ENCODE data around the gene TMEM254.
"Not testable (repeated sequence)": the region's sequence is repeated elsewhere in the genome, so short reads cannot be mapped to it uniquely, and the experiment has no call there.

The TMEM254 gene

DNA sequence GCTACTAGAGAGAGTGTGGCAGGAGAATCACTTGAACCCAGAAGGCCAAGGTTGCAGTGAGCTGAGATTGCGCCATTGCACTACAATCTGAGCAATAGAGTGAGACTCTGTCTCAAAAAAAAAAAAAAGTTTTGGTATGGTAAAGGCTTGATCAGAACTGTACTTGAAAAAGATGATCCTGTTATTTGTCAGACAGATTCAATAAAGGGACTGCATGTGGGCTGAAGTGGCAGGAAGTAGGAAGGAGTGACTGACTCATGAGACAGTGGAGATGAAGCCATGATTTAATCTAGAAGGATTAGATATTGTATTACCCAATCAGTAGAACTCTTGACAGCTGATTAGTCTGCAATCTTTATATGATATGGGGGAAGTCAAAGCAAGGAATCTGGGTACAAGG, 2.7 kb upstream of the TMEM254 start:
- DNase-seq (ENCODE audit: low read depth, low spot score), result no peak

GRCh38 chr10:80077869-80078447, 507 bp upstream of the TMEM254 start:
- DNase-seq (ENCODE audit: low read depth, low spot score), result no peak

- DNase-seq (ENCODE audit: low read depth, low spot score), result no peak
Measured at GRCh38 chr10:80079312-80079719, 851 bp downstream of the TMEM254 start.

GRCh38 chr10:80081026-80081425, 2.6 kb downstream of the TMEM254 start:
- no peak for DNase-seq (ENCODE audit: low read depth, low spot score)

GRCh38 chr10:80081801-80082750, 3.6 kb downstream of the TMEM254 start:
- no peak for DNase-seq (ENCODE audit: low read depth, low spot score)

DNA sequence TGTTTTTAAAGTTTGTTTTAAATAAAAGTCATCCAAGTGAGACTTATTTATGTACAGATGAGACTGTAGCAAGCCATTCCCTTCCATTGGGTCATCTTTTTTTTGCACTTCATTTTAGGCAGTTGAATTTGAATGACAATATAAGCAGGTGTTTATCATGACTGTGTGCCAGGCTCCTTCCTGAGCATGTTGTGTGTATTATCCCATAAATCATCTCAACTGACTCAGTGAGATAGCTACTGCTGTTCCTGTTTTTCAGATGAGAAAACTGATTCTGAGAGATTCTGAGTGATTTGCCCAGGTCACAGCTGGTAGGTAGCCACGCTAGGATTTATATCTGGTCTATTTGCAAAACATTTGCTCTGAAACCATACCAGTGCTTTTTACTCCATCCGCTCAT, 11.7 kb downstream of the TMEM254 start:
- no peak for DNase-seq (ENCODE audit: low read depth, low spot score)

DNA sequence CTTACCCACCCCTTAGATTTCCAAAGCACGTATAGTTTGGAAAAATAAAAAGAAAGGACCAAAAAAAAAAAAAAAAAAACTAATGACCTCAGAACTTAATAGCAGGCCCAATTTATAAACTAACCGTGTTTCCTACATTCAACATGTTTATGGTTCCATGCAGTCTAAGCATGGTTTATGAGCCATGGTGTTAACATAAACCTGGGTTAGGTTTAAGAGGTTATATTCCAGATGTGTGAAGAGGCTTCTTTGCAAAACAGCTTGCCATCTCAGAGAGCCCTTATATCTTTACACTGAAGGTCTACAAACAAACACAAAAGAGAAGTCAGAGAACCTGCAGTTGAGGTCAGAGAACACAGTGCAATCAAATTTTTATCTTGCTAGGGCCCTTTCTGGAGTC, 15.8 kb downstream of the TMEM254 start:
- DNase-seq (ENCODE audit: low read depth, low spot score), result no peak

DNA sequence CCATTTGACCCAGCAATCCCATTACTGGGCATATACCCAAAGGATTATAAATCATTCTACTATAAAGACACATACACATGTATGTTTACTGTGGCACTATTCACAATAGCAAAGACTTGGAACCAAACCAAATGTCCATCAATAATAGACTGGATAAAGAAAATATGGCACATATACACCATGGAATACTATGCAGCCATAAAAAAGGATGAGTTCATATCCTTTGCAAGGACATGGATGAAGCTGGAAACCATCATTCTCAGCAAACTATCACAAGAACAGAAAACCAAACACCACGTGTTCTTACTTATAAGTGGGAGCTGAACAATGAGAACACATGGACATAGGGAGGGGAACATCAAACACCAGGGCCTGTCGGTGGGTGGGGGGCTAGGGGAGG, 19.8 kb downstream of the TMEM254 start:
- DNase-seq (ENCODE audit: low read depth, low spot score), result not testable (repeated sequence)

DNA sequence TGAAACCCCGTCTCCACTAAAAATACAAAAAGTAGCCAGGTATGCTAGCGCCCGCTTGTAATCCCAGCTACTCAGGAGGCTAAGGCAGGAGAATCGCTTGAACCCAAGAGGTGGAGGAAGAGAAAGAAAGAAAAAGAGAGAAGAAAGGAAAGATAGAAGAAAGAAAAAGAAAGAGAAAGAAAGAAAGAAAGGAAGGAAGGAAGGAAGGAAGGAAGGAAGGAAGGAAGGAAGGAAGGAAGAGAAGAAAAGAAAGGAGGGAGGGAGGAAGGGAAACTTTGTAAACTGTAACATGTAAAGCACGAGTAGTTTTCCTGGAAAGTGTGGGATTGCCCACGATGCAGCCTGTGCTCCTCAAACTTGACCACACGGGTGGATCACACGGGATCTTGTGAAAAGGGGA, 20.8 kb downstream of the TMEM254 start:
- not testable (repeated sequence) for DNase-seq (ENCODE audit: low read depth, low spot score)

- no peak for DNase-seq (ENCODE audit: low read depth, low spot score)
Measured at GRCh38 chr10:80100116-80100515, 21.7 kb downstream of the TMEM254 start.

- no peak for DNase-seq (ENCODE audit: low read depth, low spot score)
Measured at GRCh38 chr10:80100861-80101695, 22.6 kb downstream of the TMEM254 start.

DNA sequence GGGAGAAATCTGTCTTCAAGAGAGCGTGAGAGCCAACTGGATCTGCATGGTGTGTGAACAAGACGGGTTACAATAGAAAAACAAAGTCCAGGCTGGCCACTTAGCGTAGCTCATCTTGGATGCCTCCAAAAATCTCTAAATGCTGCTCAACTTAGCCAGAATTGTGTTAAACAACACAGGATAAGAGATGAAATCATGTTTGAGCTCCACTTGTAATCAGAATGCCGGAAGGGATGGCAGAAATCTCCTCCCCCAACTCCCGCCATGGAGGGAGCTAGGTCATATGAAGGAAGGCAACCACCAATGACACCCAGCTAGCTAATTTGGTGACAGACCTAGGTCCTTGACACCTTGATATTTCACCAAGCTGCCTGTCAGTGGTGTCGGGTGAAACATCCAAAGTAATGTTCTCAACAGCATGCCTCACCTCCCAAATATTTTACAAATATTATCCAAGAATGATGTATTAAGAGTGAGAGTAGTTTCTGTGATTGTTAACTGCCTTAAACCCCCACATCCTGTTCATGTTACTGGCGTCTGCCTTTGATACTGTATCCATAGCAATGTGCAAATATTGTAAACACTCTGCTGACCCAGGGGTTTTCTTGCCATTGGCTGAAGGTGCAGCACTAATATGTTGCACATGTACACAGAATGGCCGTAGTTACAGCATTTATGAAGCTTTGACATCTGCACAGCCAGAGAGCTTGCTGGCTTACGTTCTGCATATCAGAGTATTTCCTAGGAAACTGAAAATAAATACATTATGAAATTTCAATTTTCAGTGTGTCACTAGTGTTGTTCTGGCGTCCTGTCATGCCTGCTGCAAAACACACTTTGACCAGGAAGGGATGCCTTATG, 25.8 kb downstream of the TMEM254 start:
- DNase-seq (ENCODE audit: low read depth, low spot score), result peak; percentile 17

- DNase-seq (ENCODE audit: low read depth, low spot score), result no peak
Measured at GRCh38 chr10:80108576-80109239, 30.2 kb downstream of the TMEM254 start.

- no peak for DNase-seq (ENCODE audit: low read depth, low spot score)
Measured at GRCh38 chr10:80110986-80111385, 32.5 kb downstream of the TMEM254 start.

GRCh38 chr10:80118669-80119068, 40.2 kb downstream of the TMEM254 start:
- DNase-seq (ENCODE audit: low read depth, low spot score), result no peak

DNA sequence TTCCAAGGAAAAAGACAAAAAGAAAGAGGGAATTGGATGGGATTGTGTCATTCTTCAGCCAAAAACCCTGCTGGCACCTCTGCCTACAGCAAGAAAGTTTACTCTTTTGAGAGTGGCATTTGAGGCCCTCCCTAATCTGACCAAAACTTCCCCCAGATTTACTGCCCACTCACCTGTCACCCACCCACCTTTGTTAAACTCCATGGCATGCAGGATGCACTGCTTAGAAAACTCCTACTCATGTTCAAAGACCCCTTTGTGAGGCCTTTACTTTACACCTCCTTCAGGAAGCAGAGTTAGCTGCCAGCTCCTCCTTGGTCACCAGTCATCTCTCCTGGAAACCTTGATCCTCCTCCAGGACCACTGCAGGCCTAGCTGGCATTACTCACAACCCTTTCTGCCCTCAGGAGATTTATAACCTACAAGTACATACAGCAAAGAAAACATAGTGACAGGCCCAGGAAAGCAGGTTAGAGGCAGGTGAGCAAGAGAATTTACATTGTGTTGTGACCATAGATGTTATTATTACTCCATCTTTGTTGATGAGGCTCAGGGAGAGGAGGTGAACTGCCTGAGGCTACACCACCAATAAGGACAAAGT, 43.7 kb downstream of the TMEM254 start:
- DNase-seq (ENCODE audit: low read depth, low spot score), result no peak

DNA sequence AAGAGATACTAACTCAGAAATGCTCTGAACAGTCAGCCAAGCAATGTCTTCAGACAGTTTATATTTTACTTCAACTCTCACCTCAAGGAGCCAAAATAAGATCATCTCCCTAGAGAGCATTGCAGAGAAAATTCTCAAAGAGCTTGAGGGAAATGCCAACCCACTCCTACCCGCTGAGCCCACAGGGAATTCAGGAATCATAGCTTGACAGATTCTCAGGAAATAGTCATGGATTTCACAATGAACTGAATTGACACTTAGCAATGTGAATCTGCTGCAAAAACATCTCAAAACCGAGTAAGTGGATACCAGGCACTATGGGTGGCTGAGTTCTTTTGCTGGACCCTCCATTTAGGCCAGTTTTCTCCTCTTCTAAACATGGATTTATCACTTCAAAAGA, 44.3 kb downstream of the TMEM254 start:
- DNase-seq (ENCODE audit: low read depth, low spot score), result no peak

DNA sequence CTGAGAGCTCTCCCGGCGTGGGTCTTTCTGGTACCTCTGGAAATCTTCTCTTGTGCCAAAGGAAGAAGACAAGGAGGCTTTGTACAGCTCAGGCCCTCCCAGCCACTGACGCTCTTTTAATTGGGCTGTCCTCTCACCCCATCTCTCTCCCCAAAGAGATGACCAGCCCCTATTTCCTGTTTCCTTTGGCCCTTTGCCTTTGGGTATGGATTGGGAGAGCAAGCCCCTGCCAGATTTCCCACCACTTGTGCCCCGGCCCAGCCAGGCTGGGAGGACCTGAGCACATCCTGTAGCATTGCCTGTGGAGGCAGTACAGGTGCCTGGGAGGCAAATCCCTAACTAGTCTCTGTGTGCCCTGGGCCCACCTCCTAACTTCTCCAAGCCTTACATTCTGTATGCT, 48.4 kb downstream of the TMEM254 start:
- DNase-seq (ENCODE audit: low read depth, low spot score), result no peak

- peak; percentile 56 for DNase-seq (ENCODE audit: low read depth, low spot score)
Measured at GRCh38 chr10:80131499-80131901, 53.0 kb downstream of the TMEM254 start.
